Stomach smooth muscle (tissue), 2 donors: ENCODE results near the gene ZNF662.

Source experiments
- H3K27ac ChIP-seq: one replicate; pipeline ENCODE4 v1.7.0; 2013; ENCODE audit warnings: mild to moderate bottlenecking, low read length, inconsistent platforms
- H3K27me3 ChIP-seq, 2 donors: one replicate each; pipeline ENCODE4 v1.7.0; 2013; ENCODE audit warnings: low read length in 2 of 2; ENCODE audit not compliant: insufficient read depth in 2 of 2, control insufficient read depth in 1 of 2
- H3K36me3 ChIP-seq, 2 donors: one replicate each; pipeline ENCODE4 v1.7.0; 2013; ENCODE audit warnings: low read length in 2 of 2; ENCODE audit not compliant: control insufficient read depth in 2 of 2, insufficient read depth in 2 of 2
- H3K4me1 ChIP-seq: one replicate; pipeline ENCODE4 v1.7.0; 2013; ENCODE audit warnings: low read length; ENCODE audit not compliant: control insufficient read depth, insufficient read depth
- H3K4me3 ChIP-seq, 2 donors: one replicate each; pipeline ENCODE4 v1.7.0; 2013; ENCODE audit warnings: low read length in 2 of 2
- H3K9ac ChIP-seq, 2 donors: one replicate each; pipeline ENCODE4 v1.7.0; 2013; ENCODE audit warnings: low read length in 2 of 2, mild to moderate bottlenecking in 1 of 2
- H3K9me3 ChIP-seq, 2 donors: one replicate each; pipeline ENCODE4 v1.7.0; 2013; ENCODE audit warnings: low read length in 2 of 2; ENCODE audit not compliant: control insufficient read depth in 2 of 2
- donor health status: healthy.
- donor health status: Pancreatic carcinoma.

The ZNF662 gene

DNA sequence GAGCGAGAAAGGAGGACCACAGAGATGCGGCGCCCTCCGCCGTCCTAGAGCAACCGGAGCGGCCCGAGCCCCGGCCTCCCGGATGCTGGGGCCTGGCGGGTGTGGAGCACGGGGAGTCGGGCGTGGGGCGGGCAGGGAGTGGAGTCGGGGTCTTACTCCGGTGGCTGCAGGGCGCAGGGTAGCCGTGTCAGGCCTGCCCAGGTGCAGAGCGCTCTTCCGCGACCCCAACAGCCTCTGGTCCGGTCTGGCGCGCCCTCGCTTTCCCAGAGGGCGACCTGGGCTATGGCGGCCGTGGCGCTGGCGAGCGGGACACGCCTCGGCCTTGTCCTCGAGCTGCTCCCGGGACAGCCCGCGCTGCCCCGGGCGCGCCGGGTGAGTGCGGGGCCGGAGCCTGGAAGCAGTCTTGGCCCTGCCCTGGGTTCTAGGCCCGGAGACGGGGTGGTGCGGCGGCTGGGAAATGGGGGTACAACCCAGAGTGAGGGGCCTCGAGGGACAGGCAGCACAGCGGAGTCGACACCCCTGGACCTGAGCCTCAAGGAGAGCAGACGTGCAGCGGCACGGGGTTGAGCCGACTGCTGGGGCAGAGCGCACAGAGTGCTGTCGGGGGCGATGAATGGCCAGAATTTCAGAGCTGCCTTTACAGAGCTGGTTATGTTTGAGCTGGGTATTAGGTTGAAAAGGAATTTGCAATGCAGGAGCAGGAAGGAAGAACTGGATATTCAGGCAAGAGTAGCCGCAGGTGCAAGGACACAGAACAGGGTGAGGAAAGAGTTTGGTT, at the start of gene ZNF662:
TSS of gene ZNF662 (plus strand) at position 73 of the 778 bp plus-strand sequence. CDS start 1,973 bp downstream, outside the sequence.
- H3K9ac ChIP-seq: peak within 1 kb of the TSS; percentile 85 to 89
- H3K4me1 ChIP-seq: peaks cover 19% of the 10 kb centered on the region
- peak within 1 kb of the TSS; percentile 60 for H3K27ac ChIP-seq
- peak within 1 kb of the TSS; percentile 75 to 86 for H3K4me3 ChIP-seq
- no peaks in the 10 kb centered on the region for H3K27me3 ChIP-seq
- peaks cover 17 to 20% of the 10 kb centered on the region in 2 donors for H3K36me3 ChIP-seq
- peaks cover 0 to 3% of the 10 kb centered on the region in 2 donors for H3K9me3 ChIP-seq

DNA sequence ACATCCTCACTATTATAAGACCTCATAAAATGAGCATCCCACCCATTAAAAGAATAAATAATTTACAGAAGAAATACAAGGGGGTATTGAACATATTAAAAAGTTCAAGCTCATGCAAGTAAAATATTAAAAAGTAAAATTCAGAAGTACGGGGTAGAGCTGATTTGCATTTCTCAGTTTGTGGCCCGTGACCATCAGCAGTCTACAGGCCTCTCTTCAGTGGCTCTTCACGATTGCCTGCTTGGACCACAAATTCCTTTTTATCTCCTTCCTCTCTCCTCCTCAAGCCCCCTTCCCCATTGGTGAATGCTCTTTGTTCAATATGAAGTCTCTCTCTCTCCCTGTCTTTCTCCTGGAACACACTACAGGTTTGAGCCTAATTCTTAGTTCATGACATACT, 49.4 kb upstream of the ZNF662 start:
- Histone ChIP-seq H3K36me3 (no peaks in the 10 kb centered on the region), H3K9ac (no peak overlapping the region), H3K4me1 (peaks cover 4% of the 10 kb centered on the region), H3K9me3 (no peaks in the 10 kb centered on the region), H3K27ac (no peak overlapping the region), H3K4me3 (no peak overlapping the region), H3K27me3 (no peaks in the 10 kb centered on the region)

- Histone ChIP-seq H3K27ac (no peak overlapping the region), H3K9me3 (no peaks in the 10 kb centered on the region), H3K4me1 (no peaks in the 10 kb centered on the region), H3K4me3 (no peak overlapping the region), H3K36me3 (no peaks in the 10 kb centered on the region), H3K27me3 (no peaks in the 10 kb centered on the region), H3K9ac (no peak overlapping the region)
Measured at GRCh38 chr3:42864321-42864950, 41.5 kb upstream of the ZNF662 start.

DNA sequence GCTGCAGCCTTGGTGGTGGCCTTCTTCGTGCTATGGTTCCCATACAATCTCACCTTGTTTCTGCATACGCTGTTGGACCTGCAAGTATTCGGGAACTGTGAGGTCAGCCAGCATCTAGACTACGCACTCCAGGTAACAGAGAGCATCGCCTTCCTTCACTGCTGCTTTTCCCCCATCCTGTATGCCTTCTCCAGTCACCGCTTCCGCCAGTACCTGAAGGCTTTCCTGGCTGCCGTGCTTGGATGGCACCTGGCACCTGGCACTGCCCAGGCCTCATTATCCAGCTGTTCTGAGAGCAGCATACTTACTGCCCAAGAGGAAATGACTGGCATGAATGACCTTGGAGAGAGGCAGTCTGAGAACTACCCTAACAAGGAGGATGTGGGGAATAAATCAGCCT, 40.7 kb upstream of the ZNF662 start:
- no peak overlapping the region for H3K9ac ChIP-seq
- no peaks in the 10 kb centered on the region for H3K27me3 ChIP-seq
- H3K36me3 ChIP-seq: no peaks in the 10 kb centered on the region
- no peaks in the 10 kb centered on the region for H3K4me1 ChIP-seq
- no peaks in the 10 kb centered on the region for H3K9me3 ChIP-seq
- no peak overlapping the region for H3K4me3 ChIP-seq
- H3K27ac ChIP-seq: no peak overlapping the region

DNA sequence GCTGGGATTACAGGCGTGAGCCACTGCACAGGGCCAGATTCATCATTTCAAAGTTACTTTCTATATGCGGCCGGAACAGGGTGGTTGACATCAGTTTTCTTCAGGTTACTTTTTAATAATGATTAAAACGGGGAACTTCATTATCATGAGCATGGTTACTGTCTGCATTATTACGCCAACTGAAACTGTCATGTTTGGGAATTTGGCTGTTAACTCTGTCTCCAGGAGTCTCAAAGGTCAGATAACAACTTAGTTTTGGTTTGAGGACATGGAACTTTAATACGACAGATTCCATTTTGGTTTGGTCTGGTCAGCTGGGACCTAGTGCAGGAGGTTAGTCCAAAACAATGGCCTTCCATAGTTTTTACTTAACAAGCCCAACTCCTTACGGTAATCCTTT, 38.8 kb upstream of the ZNF662 start:
- Histone ChIP-seq H3K4me3 (no peak overlapping the region), H3K27me3 (no peaks in the 10 kb centered on the region), H3K9ac (no peak overlapping the region), H3K36me3 (no peaks in the 10 kb centered on the region), H3K4me1 (no peaks in the 10 kb centered on the region), H3K9me3 (no peaks in the 10 kb centered on the region), H3K27ac (no peak overlapping the region)

- H3K27ac ChIP-seq: no peak overlapping the region
- H3K9me3 ChIP-seq: no peaks in the 10 kb centered on the region
- H3K4me1 ChIP-seq: no peaks in the 10 kb centered on the region
- H3K4me3 ChIP-seq: no peak overlapping the region
- no peaks in the 10 kb centered on the region for H3K27me3 ChIP-seq
- no peaks in the 10 kb centered on the region for H3K36me3 ChIP-seq
- no peak overlapping the region for H3K9ac ChIP-seq
Measured at GRCh38 chr3:42868841-42869240, 37.1 kb upstream of the ZNF662 start.

DNA sequence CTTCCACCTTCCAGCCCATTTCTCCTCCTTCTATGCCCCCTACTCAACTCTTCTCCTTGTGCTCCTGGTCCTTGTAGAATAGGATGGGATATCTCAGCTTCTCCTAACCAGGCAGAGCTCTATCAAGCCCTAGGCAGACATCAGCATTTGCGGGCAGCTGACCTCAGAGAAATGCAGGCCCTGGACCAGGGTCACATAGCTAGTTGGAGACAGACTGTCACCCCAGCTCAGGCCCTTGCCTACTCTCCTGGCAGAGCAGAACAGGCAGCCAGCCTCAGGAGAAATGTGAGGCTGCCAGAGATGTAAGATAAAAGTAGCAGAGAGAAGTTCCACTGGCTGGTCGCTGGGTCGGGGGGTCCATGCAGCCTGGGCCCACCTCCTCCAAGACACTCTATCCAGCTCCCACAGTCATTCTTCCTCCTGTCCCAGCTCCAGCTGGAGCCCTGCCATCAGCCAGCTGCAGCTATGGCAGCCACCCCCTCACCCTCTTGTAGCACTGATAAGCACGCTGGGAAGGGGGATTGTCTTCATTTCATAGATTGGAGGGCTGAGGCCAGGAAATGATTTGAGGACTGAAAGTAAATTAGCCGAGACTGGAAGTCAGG, 34.2 kb upstream of the ZNF662 start:
- Histone ChIP-seq H3K4me3 (no peak overlapping the region), H3K9ac (no peak overlapping the region), H3K4me1 (no peaks in the 10 kb centered on the region), H3K9me3 (no peaks in the 10 kb centered on the region), H3K27ac (no peak overlapping the region), H3K27me3 (no peaks in the 10 kb centered on the region), H3K36me3 (no peaks in the 10 kb centered on the region)

- Histone ChIP-seq H3K9ac (no peak overlapping the region), H3K4me1 (no peaks in the 10 kb centered on the region), H3K4me3 (no peak overlapping the region), H3K27ac (no peak overlapping the region), H3K36me3 (no peaks in the 10 kb centered on the region), H3K27me3 (no peaks in the 10 kb centered on the region), H3K9me3 (no peaks in the 10 kb centered on the region)
Measured at GRCh38 chr3:42872718-42873117, 33.2 kb upstream of the ZNF662 start.

GRCh38 chr3:42873221-42873982, 32.5 kb upstream of the ZNF662 start:
- H3K36me3 ChIP-seq: no peaks in the 10 kb centered on the region
- H3K27me3 ChIP-seq: no peaks in the 10 kb centered on the region
- H3K27ac ChIP-seq: no peak overlapping the region
- H3K9me3 ChIP-seq: no peaks in the 10 kb centered on the region
- H3K4me3 ChIP-seq: no peak overlapping the region
- no peaks in the 10 kb centered on the region for H3K4me1 ChIP-seq
- no peak overlapping the region for H3K9ac ChIP-seq

GRCh38 chr3:42874749-42875148, 31.2 kb upstream of the ZNF662 start:
- Histone ChIP-seq H3K9me3 (no peaks in the 10 kb centered on the region), H3K27ac (no peak overlapping the region), H3K36me3 (no peaks in the 10 kb centered on the region), H3K4me3 (no peak overlapping the region), H3K27me3 (no peaks in the 10 kb centered on the region), H3K4me1 (no peaks in the 10 kb centered on the region), H3K9ac (no peak overlapping the region)
